ENCODE measurements around the gene GATD1. TPM values are rescaled to one million over a fixed set of nuclear protein-coding genes. Genes with fewer than 3 reads are reported as not detected.
A peak's percentile ranks its signal among the peaks of the same experiment; 100 is the strongest.

The GATD1 gene
- total RNA-seq, 2 experiments from 2014 or later: 52.1 to 63.2 TPM

DNA sequence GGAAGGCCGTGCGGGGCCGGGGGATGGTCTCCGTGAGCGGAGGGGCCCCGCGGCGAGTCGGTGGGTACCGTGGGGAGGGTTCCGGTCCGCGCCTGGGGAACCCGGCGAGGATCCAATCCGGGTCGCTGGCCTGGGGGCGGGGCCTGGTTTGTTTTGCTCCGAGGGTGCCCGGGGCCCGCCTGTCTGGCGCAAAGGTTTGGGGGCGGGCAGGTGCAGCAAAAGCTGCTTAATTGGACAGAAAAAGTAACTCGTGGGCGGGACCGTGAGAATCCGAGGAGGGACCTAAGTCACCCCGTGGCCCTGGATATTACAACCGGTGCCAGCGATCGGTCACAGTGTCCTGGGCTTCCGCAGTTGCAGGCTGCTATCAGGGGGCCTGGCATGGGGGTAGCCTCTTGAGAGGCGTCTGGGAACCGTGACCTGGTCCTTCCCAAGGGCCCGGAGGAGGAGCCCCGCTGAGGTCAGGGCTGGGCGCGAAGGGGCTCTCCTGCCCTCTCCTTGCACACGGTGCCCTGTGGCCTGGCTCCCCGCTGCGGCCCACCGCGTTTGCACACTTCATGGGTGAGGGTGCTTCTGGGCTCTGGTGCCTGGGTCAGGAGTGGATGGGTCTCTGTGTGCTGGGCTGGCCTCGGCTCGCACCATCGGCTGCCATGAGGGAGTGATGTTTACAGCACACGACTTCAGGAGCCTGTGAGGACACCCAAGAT lies 42.8 kb upstream of the GATD1 start:
- peak; percentile 97 for DNase-seq
- H3K9me3 Mint-ChIP-seq (ENCODE audit: insufficient read depth): no peaks in the 10 kb centered on the region
- H3K4me3 Mint-ChIP-seq: peak overlapping the region; percentile 80
- H3K36me3 Mint-ChIP-seq (ENCODE audit: low read depth): peaks cover 9% of the 10 kb centered on the region
- peak overlapping the region; percentile 78 for H3K27ac Mint-ChIP-seq
- peak; percentile 77 for ATAC-seq
- H3K27me3 Mint-ChIP-seq (ENCODE audit: low read depth): no peaks in the 10 kb centered on the region
- CTCF ChIA-PET: interaction anchor here (0.8 to 1.6 kb wide), 5 partner anchors 9 to 23 kb away, joined by 3 to 9 read pairs (median 4); partner anchors contain the start of genes CD151, PIDD1, RPLP2 and TSPAN4
- H3K4me1 Mint-ChIP-seq (ENCODE audit: low read depth): peaks cover 17% of the 10 kb centered on the region
- POLR2A ChIA-PET: interaction anchor here (0.6 to 2.9 kb wide), 7 partner anchors 10 to 24 kb away, joined by 3 to 31 read pairs (median 9); partner anchors contain the start of genes CD151, CRACR2B, PIDD1 and POLR2L

- H3K27ac Mint-ChIP-seq: peak overlapping the region; percentile 77
- ChIA-PET POLR2A (interaction anchor here (0.9 to 2.9 kb wide), 6 partner anchors 10 to 612 kb away, joined by 3 to 31 read pairs (median 9); partner anchors contain the start of genes BET1L, CD151, CRACR2B and PIDD1), CTCF (interaction anchor here (0.8 to 1.6 kb wide), 5 partner anchors 8 to 24 kb away, joined by 3 to 9 read pairs (median 4); partner anchors contain the start of genes CD151, PIDD1, RPLP2 and TSPAN4)
- H3K9me3 Mint-ChIP-seq (ENCODE audit: insufficient read depth): no peaks in the 10 kb centered on the region
- DNase-seq (peak; percentile 93), ATAC-seq (peak; percentile 77)
- peaks cover 17% of the 10 kb centered on the region for H3K4me1 Mint-ChIP-seq (ENCODE audit: low read depth)
- H3K27me3 Mint-ChIP-seq (ENCODE audit: low read depth): no peaks in the 10 kb centered on the region
- H3K36me3 Mint-ChIP-seq (ENCODE audit: low read depth): peaks cover 5% of the 10 kb centered on the region
- peak overlapping the region; percentile 80 for H3K4me3 Mint-ChIP-seq
Measured at GRCh38 chr11:819129-819931, 42.0 kb upstream of the GATD1 start.

- H3K36me3 Mint-ChIP-seq (ENCODE audit: low read depth): peaks cover 6% of the 10 kb centered on the region
- peaks cover 17% of the 10 kb centered on the region for H3K4me1 Mint-ChIP-seq (ENCODE audit: low read depth)
- DNase-seq: no peak
- no peak for ATAC-seq
- H3K27me3 Mint-ChIP-seq (ENCODE audit: low read depth): no peaks in the 10 kb centered on the region
- H3K9me3 Mint-ChIP-seq (ENCODE audit: insufficient read depth): no peaks in the 10 kb centered on the region
- ChIA-PET CTCF (interaction anchor here (1.0 to 1.6 kb wide), 2 partner anchors 14 kb away, joined by 4 to 9 read pairs; partner anchors contain the start of genes CD151 and PIDD1), POLR2A (interaction anchor here (0.9 to 2.9 kb wide), 6 partner anchors 10 to 611 kb away, joined by 3 to 31 read pairs (median 9); partner anchors contain the start of genes BET1L, CD151, CRACR2B and PIDD1)
- peak within 1 kb of the TSS; percentile 80 for H3K4me3 Mint-ChIP-seq
- H3K27ac Mint-ChIP-seq: peak within 1 kb of the TSS; percentile 77
Measured at GRCh38 chr11:818396-819128, 41.3 kb upstream of the GATD1 start, which contains the start of gene PNPLA2. TSS of gene PNPLA2 (plus strand) at chr11:818914. CDS start at chr11:819719, 805 bp downstream.

GRCh38 chr11:816433-816779 lies 39.1 kb upstream of the GATD1 start:
- Mint-ChIP-seq H3K4me3 (no peak overlapping the region), H3K36me3 (ENCODE audit: low read depth) (peaks cover 21% of the 10 kb centered on the region), H3K27me3 (ENCODE audit: low read depth) (no peaks in the 10 kb centered on the region), H3K4me1 (ENCODE audit: low read depth) (peaks cover 28% of the 10 kb centered on the region), H3K9me3 (ENCODE audit: insufficient read depth) (no peaks in the 10 kb centered on the region), H3K27ac (no peak overlapping the region)
- ATAC-seq (no peak), DNase-seq (no peak)
- POLR2A ChIA-PET: interaction anchor here (1.2 kb wide), 1 partner anchor 121 kb away, joined by 4 read pairs; the partner anchor contains the start of genes DEAF1 and TMEM80
- CTCF ChIA-PET: interaction anchor here (0.9 kb wide), 1 partner anchor 16 kb away, joined by 3 read pairs; the partner anchor contains the start of gene CD151

DNA sequence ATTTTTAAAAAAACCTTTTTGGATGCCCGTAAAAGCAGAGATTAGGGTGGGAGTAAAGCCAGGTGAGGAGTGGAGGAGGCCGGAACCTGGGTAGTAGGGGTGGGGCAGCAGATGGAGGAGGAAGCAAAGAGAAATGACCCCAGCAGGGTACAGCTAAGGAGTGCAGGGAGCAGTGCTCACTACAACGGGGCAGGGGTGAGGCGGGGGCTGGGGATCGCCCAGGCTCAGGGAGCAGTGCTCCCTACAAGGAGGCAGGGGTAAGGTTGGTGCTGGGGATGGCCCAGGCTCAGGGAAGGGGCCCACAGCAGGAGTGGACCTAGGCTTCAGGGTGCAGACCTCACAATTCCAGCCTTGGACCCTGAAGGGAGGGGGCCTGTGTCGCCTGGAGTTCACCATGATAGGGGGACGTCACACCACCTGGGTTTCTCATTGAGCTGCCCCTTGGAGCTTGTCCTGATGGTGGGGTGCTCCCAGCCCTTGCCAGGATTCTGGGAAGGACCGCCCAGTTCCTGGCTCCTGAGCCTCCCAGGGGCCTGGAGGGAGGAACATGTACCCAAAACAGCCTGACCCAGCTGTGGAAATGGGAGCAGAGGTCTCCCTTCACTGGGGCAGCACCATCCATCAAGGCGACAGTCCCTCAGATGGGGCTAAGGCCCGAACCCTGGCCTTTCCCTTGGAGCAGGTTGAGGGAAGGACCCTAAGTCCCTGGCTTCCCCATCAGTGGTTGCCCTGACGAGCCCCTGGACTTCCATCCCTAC lies 38.6 kb upstream of the GATD1 start:
- Mint-ChIP-seq H3K27ac (no peak overlapping the region), H3K9me3 (ENCODE audit: insufficient read depth) (no peaks in the 10 kb centered on the region), H3K36me3 (ENCODE audit: low read depth) (peaks cover 26% of the 10 kb centered on the region), H3K4me3 (no peak overlapping the region), H3K4me1 (ENCODE audit: low read depth) (peaks cover 29% of the 10 kb centered on the region), H3K27me3 (ENCODE audit: low read depth) (no peaks in the 10 kb centered on the region)
- ATAC-seq: no peak
- no peak for DNase-seq
- ChIA-PET CTCF (interaction anchor here (0.9 kb wide), 1 partner anchor 17 kb away, joined by 3 read pairs; the partner anchor contains the start of gene CD151), POLR2A (interaction anchor here (1.2 kb wide), 1 partner anchor 121 kb away, joined by 4 read pairs; the partner anchor contains the start of genes DEAF1 and TMEM80)

- H3K36me3 Mint-ChIP-seq (ENCODE audit: low read depth): peaks cover 36% of the 10 kb centered on the region
- H3K4me3 Mint-ChIP-seq: no peak overlapping the region
- DNase-seq (no peak), ATAC-seq (no peak)
- H3K9me3 Mint-ChIP-seq (ENCODE audit: insufficient read depth): no peaks in the 10 kb centered on the region
- H3K27me3 Mint-ChIP-seq (ENCODE audit: low read depth): no peaks in the 10 kb centered on the region
- CTCF ChIA-PET: no interaction called here
- H3K4me1 Mint-ChIP-seq (ENCODE audit: low read depth): peaks cover 35% of the 10 kb centered on the region
- POLR2A ChIA-PET: interaction anchor here (1.4 kb wide), 1 partner anchor 16 kb away, joined by 3 read pairs; no protein-coding TSS in a partner anchor
- peak overlapping the region; percentile 55 for H3K27ac Mint-ChIP-seq
Measured at GRCh38 chr11:813456-814096, 36.3 kb upstream of the GATD1 start.

GRCh38 chr11:813072-813455 lies 35.8 kb upstream of the GATD1 start:
- no peak for ATAC-seq
- Mint-ChIP-seq H3K27me3 (ENCODE audit: low read depth) (no peaks in the 10 kb centered on the region), H3K4me3 (no peak overlapping the region), H3K9me3 (ENCODE audit: insufficient read depth) (no peaks in the 10 kb centered on the region), H3K36me3 (ENCODE audit: low read depth) (peaks cover 36% of the 10 kb centered on the region), H3K27ac (no peak overlapping the region), H3K4me1 (ENCODE audit: low read depth) (peaks cover 36% of the 10 kb centered on the region)
- ChIA-PET POLR2A (interaction anchor here (1.4 kb wide), 1 partner anchor 17 kb away, joined by 3 read pairs; no protein-coding TSS in a partner anchor), CTCF (no interaction called here)
- no peak for DNase-seq

GRCh38 chr11:812390-812789 lies 35.1 kb upstream of the GATD1 start:
- ChIA-PET CTCF (interaction anchor here (1.8 kb wide), 1 partner anchor 7 kb away, joined by 6 read pairs; no protein-coding TSS in a partner anchor), POLR2A (interaction anchor here (1.4 kb wide), 1 partner anchor 18 kb away, joined by 3 read pairs; no protein-coding TSS in a partner anchor)
- H3K36me3 Mint-ChIP-seq (ENCODE audit: low read depth): peaks cover 39% of the 10 kb centered on the region
- H3K27ac Mint-ChIP-seq: peak overlapping the region; percentile 52
- ATAC-seq (no peak), DNase-seq (no peak)
- H3K9me3 Mint-ChIP-seq (ENCODE audit: insufficient read depth): no peaks in the 10 kb centered on the region
- peak overlapping the region; percentile 28 for H3K4me3 Mint-ChIP-seq
- H3K4me1 Mint-ChIP-seq (ENCODE audit: low read depth): peaks cover 42% of the 10 kb centered on the region
- no peaks in the 10 kb centered on the region for H3K27me3 Mint-ChIP-seq (ENCODE audit: low read depth)

GRCh38 chr11:811446-812245 lies 34.4 kb upstream of the GATD1 start:
- DNase-seq (no peak), ATAC-seq (no peak)
- no peaks in the 10 kb centered on the region for H3K9me3 Mint-ChIP-seq (ENCODE audit: insufficient read depth)
- H3K36me3 Mint-ChIP-seq (ENCODE audit: low read depth): peaks cover 39% of the 10 kb centered on the region
- peak overlapping the region; percentile 93 for H3K4me3 Mint-ChIP-seq
- ChIA-PET CTCF (interaction anchor here (1.8 kb wide), 1 partner anchor 8 kb away, joined by 6 read pairs; no protein-coding TSS in a partner anchor), POLR2A (no interaction called here)
- peak overlapping the region; percentile 89 for H3K27ac Mint-ChIP-seq
- peaks cover 42% of the 10 kb centered on the region for H3K4me1 Mint-ChIP-seq (ENCODE audit: low read depth)
- no peaks in the 10 kb centered on the region for H3K27me3 Mint-ChIP-seq (ENCODE audit: low read depth)

Data from activated CD8-positive, alpha-beta T cell treated with anti-CD3 and anti-CD28 coated beads, Interleukin-2, amount 10 ng/mL, durations not matched to agents 7 days and 5 days (primary cell).